Large intestine (tissue), 3 donors: ENCODE data around the gene ARMC9. TPM values are rescaled to one million over a fixed set of nuclear protein-coding genes. Genes with fewer than 3 reads are reported as not detected.

Experiments used
- DNase-seq, 2 donors: peaks; one replicate each; pipeline versions ENCODE4 v3.0.0 to v3.0.0-alpha.2; 2013
- H3K27ac ChIP-seq: one replicate; pipeline ENCODE4 v1.5.1; 2013; ENCODE audit warnings: low read length
- H3K27me3 ChIP-seq: 2 replicates; pipeline ENCODE4 v1.6.1; 2013; ENCODE audit warnings: low read length; ENCODE audit not compliant: control insufficient read depth, insufficient read depth
- H3K36me3 ChIP-seq: 2 replicates; pipeline ENCODE4 v1.6.1; 2013; ENCODE audit warnings: low read length; ENCODE audit not compliant: control insufficient read depth, insufficient read depth
- H3K4me1 ChIP-seq: one replicate; pipeline ENCODE4 v1.6.1; 2013; ENCODE audit warnings: low read length; ENCODE audit not compliant: control insufficient read depth, insufficient read depth
- H3K4me3 ChIP-seq: one replicate; pipeline ENCODE4 v1.5.1; 2013; ENCODE audit warnings: low read length
- H3K9me3 ChIP-seq: one replicate; pipeline ENCODE4 v1.6.1; 2013; ENCODE audit warnings: mild to moderate bottlenecking, low read depth, low read length, moderate library complexity; ENCODE audit not compliant: control insufficient read depth
- WGBS: methylation state at CpG from one replicate; pipeline ENCODE4 v1.1.5; 2013; ENCODE audit warnings: low lambda C conversion rate; ENCODE audit not compliant: insufficient coverage; 5-methylcytosine and 5-hydroxymethylcytosine counted together
- polyA plus RNA-seq: library from polyadenylated mRNA; unstranded; fragments of 120-200 nt; gene quantifications from one replicate; pipeline ENCODE4 v1.2.1, GENCODE V29; 2013

Gene ARMC9
- polyA plus RNA-seq, 1 donor = 14.4 TPM

DNA sequence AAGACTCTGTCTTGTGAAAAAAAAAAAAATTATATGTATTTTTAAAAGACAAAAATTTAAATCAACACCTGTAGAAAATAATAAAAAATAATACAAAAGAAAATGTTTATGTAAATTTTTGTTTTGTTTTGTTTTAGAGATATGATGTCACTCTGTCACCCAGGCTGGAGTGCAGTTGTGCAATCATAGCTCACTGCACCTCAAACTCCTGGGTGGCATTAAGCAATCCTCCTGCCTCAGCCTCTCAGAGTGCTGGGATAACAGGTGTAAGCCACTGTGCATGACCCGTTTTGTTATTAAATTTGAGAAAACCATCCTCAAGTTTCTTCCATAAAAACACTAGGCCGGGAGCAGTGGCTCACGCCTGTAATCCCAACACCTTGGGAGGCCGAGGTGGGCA lies 140.9 kb downstream of the ARMC9 start:
- Histone ChIP-seq H3K9me3 (no peaks in the 10 kb centered on the region), H3K27ac (no peak overlapping the region), H3K36me3 (no peaks in the 10 kb centered on the region), H3K4me1 (peaks cover 1% of the 10 kb centered on the region), H3K27me3 (no peaks in the 10 kb centered on the region), H3K4me3 (no peak overlapping the region)
- WGBS = no CpG with 5 or more reads among the region's 4 CpGs
- DNase-seq = no peak

- WGBS = no CpG with 5 or more reads among the region's 2 CpGs
- DNase-seq = no peak
- Histone ChIP-seq H3K36me3 (no peaks in the 10 kb centered on the region), H3K9me3 (no peaks in the 10 kb centered on the region), H3K4me3 (no peak overlapping the region), H3K4me1 (peaks cover 4% of the 10 kb centered on the region), H3K27me3 (no peaks in the 10 kb centered on the region), H3K27ac (no peak overlapping the region)
Observed at GRCh38 chr2:231341100-231341499, 142.7 kb downstream of the ARMC9 start.

- Histone ChIP-seq H3K27ac (no peak overlapping the region), H3K4me3 (no peak overlapping the region), H3K9me3 (no peaks in the 10 kb centered on the region), H3K4me1 (peaks cover 7% of the 10 kb centered on the region), H3K27me3 (no peaks in the 10 kb centered on the region), H3K36me3 (no peaks in the 10 kb centered on the region)
- WGBS = 100% methylated on average over 3 of the region's 14 CpGs
- DNase-seq = no peak
Observed at GRCh38 chr2:231342061-231342711, 143.8 kb downstream of the ARMC9 start.

GRCh38 chr2:231343006-231343710 lies 144.7 kb downstream of the ARMC9 start:
- peaks cover 16% of the 10 kb centered on the region for H3K4me1 ChIP-seq
- WGBS = no CpG with 5 or more reads among the region's 4 CpGs
- no peak overlapping the region for H3K4me3 ChIP-seq
- H3K27me3 ChIP-seq = no peaks in the 10 kb centered on the region
- no peaks in the 10 kb centered on the region for H3K9me3 ChIP-seq
- no peak for DNase-seq
- no peaks in the 10 kb centered on the region for H3K36me3 ChIP-seq
- H3K27ac ChIP-seq = no peak overlapping the region

GRCh38 chr2:231343988-231344387 lies 145.6 kb downstream of the ARMC9 start:
- Histone ChIP-seq H3K4me3 (no peak overlapping the region), H3K27ac (no peak overlapping the region), H3K4me1 (peaks cover 16% of the 10 kb centered on the region), H3K27me3 (no peaks in the 10 kb centered on the region), H3K36me3 (no peaks in the 10 kb centered on the region), H3K9me3 (no peaks in the 10 kb centered on the region)
- peak in 1 of 2 donors; percentile 18 for DNase-seq
- 24% methylated on average over 3 of the region's 3 CpGs for WGBS

DNA sequence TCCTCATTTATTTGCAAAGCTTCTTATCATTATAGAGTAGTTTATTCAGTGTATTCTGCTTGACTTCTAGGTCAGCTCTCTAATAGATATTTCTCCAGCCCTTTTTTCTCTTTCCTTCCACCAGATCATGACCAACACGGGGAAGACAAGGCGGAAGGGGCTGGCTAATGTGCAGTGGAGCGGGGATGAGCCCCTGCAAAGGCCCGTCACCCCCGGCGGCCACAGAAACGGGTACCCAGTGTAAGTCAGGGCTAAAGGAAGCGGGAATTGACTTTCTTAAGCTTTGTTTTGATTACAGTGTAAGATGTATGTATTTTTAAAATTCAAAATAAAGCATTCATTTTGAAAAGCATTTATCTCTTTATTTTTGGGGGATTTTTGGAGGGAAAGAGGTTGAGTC lies 146.4 kb downstream of the ARMC9 start:
- no peaks in the 10 kb centered on the region for H3K9me3 ChIP-seq
- no peak for DNase-seq
- no peak overlapping the region for H3K27ac ChIP-seq
- no peak overlapping the region for H3K4me3 ChIP-seq
- no peaks in the 10 kb centered on the region for H3K36me3 ChIP-seq
- H3K4me1 ChIP-seq = peaks cover 16% of the 10 kb centered on the region
- no peaks in the 10 kb centered on the region for H3K27me3 ChIP-seq
- no CpG with 5 or more reads among the region's 8 CpGs for WGBS

GRCh38 chr2:231347081-231347480 lies 148.7 kb downstream of the ARMC9 start:
- H3K9me3 ChIP-seq = no peaks in the 10 kb centered on the region
- H3K4me1 ChIP-seq = peaks cover 16% of the 10 kb centered on the region
- H3K27ac ChIP-seq = no peak overlapping the region
- no peaks in the 10 kb centered on the region for H3K36me3 ChIP-seq
- no peak overlapping the region for H3K4me3 ChIP-seq
- WGBS = no CpG with 5 or more reads among the region's 5 CpGs
- peak; percentile 70 to 87 for DNase-seq
- no peaks in the 10 kb centered on the region for H3K27me3 ChIP-seq

DNA sequence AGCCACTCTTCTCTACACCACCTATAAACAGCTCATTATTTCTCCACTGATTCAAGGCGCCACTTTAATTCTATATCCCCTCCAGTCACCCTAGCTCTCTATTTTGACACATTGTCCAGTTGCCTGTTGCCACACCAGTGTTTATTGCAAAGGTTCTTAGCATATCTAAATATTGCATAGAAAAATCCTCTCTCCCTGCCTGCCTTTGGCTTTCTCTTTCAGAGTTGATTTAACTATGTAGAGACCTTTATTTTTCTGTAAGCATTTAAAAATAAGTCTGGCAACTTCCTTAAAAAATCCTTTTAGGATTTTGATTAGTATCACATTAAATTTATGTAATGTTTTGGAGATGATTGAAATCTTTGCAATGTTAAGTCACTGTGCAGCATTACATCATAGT lies 149.2 kb downstream of the ARMC9 start:
- peak overlapping the region; percentile 7 for H3K27ac ChIP-seq
- whole genome bisulfite sequencing = no CpG with 5 or more reads among the region's 1 CpG
- no peaks in the 10 kb centered on the region for H3K36me3 ChIP-seq
- H3K9me3 ChIP-seq = no peaks in the 10 kb centered on the region
- H3K4me3 ChIP-seq = no peak overlapping the region
- H3K27me3 ChIP-seq = no peaks in the 10 kb centered on the region
- H3K4me1 ChIP-seq = peaks cover 16% of the 10 kb centered on the region
- no peak for DNase-seq

- Histone ChIP-seq H3K4me1 (peaks cover 16% of the 10 kb centered on the region), H3K27ac (peak overlapping the region; percentile 7), H3K27me3 (no peaks in the 10 kb centered on the region), H3K4me3 (no peak overlapping the region), H3K9me3 (no peaks in the 10 kb centered on the region), H3K36me3 (no peaks in the 10 kb centered on the region)
- DNase-seq = peak; percentile 33 to 55
- WGBS = no CpG with 5 or more reads among the region's 2 CpGs
Observed at GRCh38 chr2:231348173-231348572, 149.7 kb downstream of the ARMC9 start.

- WGBS = no CpG with 5 or more reads among the region's 5 CpGs
- no peaks in the 10 kb centered on the region for H3K36me3 ChIP-seq
- DNase-seq = no peak
- peaks cover 16% of the 10 kb centered on the region for H3K4me1 ChIP-seq
- H3K9me3 ChIP-seq = no peaks in the 10 kb centered on the region
- H3K4me3 ChIP-seq = no peak overlapping the region
- H3K27ac ChIP-seq = no peak overlapping the region
- H3K27me3 ChIP-seq = no peaks in the 10 kb centered on the region
Observed at GRCh38 chr2:231348704-231349373, 150.4 kb downstream of the ARMC9 start.
